Neural cell (in vitro differentiated cells): Measurements from ENCODE around the gene IGFBP7.
A peak's percentile ranks its signal among the peaks of the same experiment; 100 is the strongest.

ENCODE experiments used
- EZH2 ChIP-seq: fragments of 200-600, 300-800 bp; shearing (Covaris generic), sonication (generic); IDR thresholded peaks from 2 replicates; pipeline ENCODE4 v1.6.1; 2014; ENCODE audit warnings: antibody characterized with exemption, low read length, borderline replicate concordance, mild to moderate bottlenecking; ENCODE audit not compliant: insufficient read depth, poor library complexity, severe bottlenecking
- MXI1 ChIP-seq: fragments of 450-650 bp; conservative IDR thresholded peaks from 2 replicates; pipeline ENCODE4 v1.6.1; 2014; ENCODE audit warnings: antibody characterized with exemption, mild to moderate bottlenecking; ENCODE audit not compliant: poor library complexity, severe bottlenecking
- POLR2AphosphoS5 ChIP-seq: IDR thresholded peaks from 2 replicates; pipeline ENCODE4 v1.6.1; 2012
- RAD21 ChIP-seq: fragments of 450-650 bp; conservative IDR thresholded peaks from 2 replicates; pipeline ENCODE4 v1.6.1; 2014; ENCODE audit warnings: antibody characterized with exemption, mild to moderate bottlenecking, moderate library complexity
- TF ChIP-seq, protein P1 (sequence below): fragments of 450-650 bp; IDR thresholded peaks from 2 replicates; pipeline ENCODE4 v1.5.1; 2014; ENCODE audit warnings: antibody characterized with exemption, mild to moderate bottlenecking, moderate library complexity; ENCODE audit not compliant: poor library complexity, severe bottlenecking
- TF ChIP-seq, protein P2 (sequence below): IDR thresholded peaks from 2 replicates; pipeline ENCODE4 v1.6.1; 2012; ENCODE audit warnings: borderline replicate concordance

DNA sequence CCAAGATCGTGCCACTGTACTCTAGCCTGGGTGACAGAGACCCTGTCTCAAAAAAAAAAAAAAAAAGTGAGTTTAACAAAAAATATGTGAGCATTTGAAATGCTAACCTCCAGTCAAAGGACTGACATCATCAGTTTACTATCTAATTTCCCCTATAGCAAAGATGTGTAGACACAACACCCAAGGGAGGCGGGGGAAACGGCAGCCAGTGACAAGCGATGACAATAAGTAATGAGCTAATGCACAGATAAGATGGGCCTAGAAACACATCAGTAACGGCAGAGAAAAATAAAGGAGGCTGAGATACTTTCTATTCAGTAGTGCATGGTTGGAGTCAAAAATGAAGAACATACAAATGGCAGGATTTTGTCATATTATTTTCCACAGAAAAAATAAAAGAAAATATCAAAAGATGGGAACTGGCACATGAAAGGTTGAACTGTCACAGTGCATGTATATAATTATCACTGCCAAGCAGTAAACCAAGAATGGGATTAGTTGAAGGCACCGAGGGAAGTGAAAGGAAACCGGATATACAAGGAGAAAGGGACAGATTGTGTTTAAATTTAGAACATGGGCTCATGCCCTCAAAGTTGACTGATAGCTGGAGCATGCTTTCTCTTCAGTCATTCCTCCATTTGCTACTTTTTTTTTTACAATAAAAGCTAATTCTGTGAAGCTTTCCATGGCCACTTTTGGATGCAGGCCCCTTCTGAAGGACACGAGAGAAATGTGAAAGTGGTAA is 41.8 kb downstream of the IGFBP7 start:
- TF ChIP-seq EZH2 (no peak), RAD21 (no peak), POLR2AphosphoS5 (peak; percentile 94), MXI1 (no peak)
- TF ChIP-seq, protein P1, sequence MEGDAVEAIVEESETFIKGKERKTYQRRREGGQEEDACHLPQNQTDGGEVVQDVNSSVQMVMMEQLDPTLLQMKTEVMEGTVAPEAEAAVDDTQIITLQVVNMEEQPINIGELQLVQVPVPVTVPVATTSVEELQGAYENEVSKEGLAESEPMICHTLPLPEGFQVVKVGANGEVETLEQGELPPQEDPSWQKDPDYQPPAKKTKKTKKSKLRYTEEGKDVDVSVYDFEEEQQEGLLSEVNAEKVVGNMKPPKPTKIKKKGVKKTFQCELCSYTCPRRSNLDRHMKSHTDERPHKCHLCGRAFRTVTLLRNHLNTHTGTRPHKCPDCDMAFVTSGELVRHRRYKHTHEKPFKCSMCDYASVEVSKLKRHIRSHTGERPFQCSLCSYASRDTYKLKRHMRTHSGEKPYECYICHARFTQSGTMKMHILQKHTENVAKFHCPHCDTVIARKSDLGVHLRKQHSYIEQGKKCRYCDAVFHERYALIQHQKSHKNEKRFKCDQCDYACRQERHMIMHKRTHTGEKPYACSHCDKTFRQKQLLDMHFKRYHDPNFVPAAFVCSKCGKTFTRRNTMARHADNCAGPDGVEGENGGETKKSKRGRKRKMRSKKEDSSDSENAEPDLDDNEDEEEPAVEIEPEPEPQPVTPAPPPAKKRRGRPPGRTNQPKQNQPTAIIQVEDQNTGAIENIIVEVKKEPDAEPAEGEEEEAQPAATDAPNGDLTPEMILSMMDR: no peak
- TF ChIP-seq, protein P2, sequence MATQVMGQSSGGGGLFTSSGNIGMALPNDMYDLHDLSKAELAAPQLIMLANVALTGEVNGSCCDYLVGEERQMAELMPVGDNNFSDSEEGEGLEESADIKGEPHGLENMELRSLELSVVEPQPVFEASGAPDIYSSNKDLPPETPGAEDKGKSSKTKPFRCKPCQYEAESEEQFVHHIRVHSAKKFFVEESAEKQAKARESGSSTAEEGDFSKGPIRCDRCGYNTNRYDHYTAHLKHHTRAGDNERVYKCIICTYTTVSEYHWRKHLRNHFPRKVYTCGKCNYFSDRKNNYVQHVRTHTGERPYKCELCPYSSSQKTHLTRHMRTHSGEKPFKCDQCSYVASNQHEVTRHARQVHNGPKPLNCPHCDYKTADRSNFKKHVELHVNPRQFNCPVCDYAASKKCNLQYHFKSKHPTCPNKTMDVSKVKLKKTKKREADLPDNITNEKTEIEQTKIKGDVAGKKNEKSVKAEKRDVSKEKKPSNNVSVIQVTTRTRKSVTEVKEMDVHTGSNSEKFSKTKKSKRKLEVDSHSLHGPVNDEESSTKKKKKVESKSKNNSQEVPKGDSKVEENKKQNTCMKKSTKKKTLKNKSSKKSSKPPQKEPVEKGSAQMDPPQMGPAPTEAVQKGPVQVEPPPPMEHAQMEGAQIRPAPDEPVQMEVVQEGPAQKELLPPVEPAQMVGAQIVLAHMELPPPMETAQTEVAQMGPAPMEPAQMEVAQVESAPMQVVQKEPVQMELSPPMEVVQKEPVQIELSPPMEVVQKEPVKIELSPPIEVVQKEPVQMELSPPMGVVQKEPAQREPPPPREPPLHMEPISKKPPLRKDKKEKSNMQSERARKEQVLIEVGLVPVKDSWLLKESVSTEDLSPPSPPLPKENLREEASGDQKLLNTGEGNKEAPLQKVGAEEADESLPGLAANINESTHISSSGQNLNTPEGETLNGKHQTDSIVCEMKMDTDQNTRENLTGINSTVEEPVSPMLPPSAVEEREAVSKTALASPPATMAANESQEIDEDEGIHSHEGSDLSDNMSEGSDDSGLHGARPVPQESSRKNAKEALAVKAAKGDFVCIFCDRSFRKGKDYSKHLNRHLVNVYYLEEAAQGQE: peak; percentile 54
